ENCODE data around the gene KAZN. TPM values are rescaled to one million over a fixed set of nuclear protein-coding genes. Genes with fewer than 3 reads are reported as not detected.

Gene KAZN
- total RNA-seq, 1 experiment from 2014 or later: 2.4 TPM

GRCh38 chr1:15057834-15058233 lies 459.3 kb downstream of the KAZN start:
- no peak for DNase-seq
- ChIA-PET POLR2A (no interaction called here), CTCF (no interaction called here)
- Mint-ChIP-seq H3K27ac (ENCODE audit: unreplicated experiment) (no peak overlapping the region), H3K36me3 (ENCODE audit: insufficient read depth, unreplicated experiment) (no peaks in the 10 kb centered on the region), H3K4me3 (ENCODE audit: unreplicated experiment) (no peak overlapping the region), H3K4me1 (ENCODE audit: low read depth, unreplicated experiment) (no peaks in the 10 kb centered on the region), H3K9me3 (ENCODE audit: unreplicated experiment) (no peaks in the 10 kb centered on the region), H3K27me3 (ENCODE audit: insufficient read depth, unreplicated experiment) (no peaks in the 10 kb centered on the region)
- intact Hi-C loops (cut with micrococcal nuclease; ENCODE audit: unreplicated experiment): no loop called here
- no peaks in the 10 kb centered on the region for H3K4me1 ChIP-seq
- H3K27me3 ChIP-seq (replicated peaks; ENCODE audit: control insufficient read depth, insufficient read depth, low read length): no peaks in the 10 kb centered on the region
- BruUV-seq (replicated peaks): no TSS peak
- no peak overlapping the region for H3K4me3 ChIP-seq (ENCODE audit: low read depth, low read length)
- no peak for TF ChIP-seq CTCF (IDR thresholded peaks at IDR 0.05; ENCODE audit: insufficient read depth in 1 of 2, low read depth in 1 of 2, low read length in 1 of 2, severe bottlenecking in 1 of 2, unreplicated experiment in 1 of 2)
- no peaks in the 10 kb centered on the region for H3K36me3 ChIP-seq (ENCODE audit: control insufficient read depth, insufficient read depth, low read length)
- no peaks in the 10 kb centered on the region for H3K9me3 ChIP-seq

- ChIA-PET POLR2A (no interaction called here), CTCF (no interaction called here)
- Histone ChIP-seq H3K4me3 (ENCODE audit: low read depth, low read length) (no peak overlapping the region), H3K4me1 (no peaks in the 10 kb centered on the region), H3K27me3 (replicated peaks; ENCODE audit: control insufficient read depth, insufficient read depth, low read length) (no peaks in the 10 kb centered on the region), H3K9me3 (no peaks in the 10 kb centered on the region), H3K36me3 (ENCODE audit: control insufficient read depth, insufficient read depth, low read length) (no peaks in the 10 kb centered on the region)
- no peaks in the 10 kb centered on the region for H3K27me3 Mint-ChIP-seq (ENCODE audit: insufficient read depth, unreplicated experiment)
- no peak overlapping the region for H3K4me3 Mint-ChIP-seq (ENCODE audit: unreplicated experiment)
- no peaks in the 10 kb centered on the region for H3K36me3 Mint-ChIP-seq (ENCODE audit: insufficient read depth, unreplicated experiment)
- BruUV-seq (replicated peaks): no TSS peak
- H3K9me3 Mint-ChIP-seq (ENCODE audit: unreplicated experiment): no peaks in the 10 kb centered on the region
- no peaks in the 10 kb centered on the region for H3K4me1 Mint-ChIP-seq (ENCODE audit: low read depth, unreplicated experiment)
- intact Hi-C loops (cut with micrococcal nuclease; ENCODE audit: unreplicated experiment): no loop called here
- no peak for TF ChIP-seq CTCF (IDR thresholded peaks at IDR 0.05; ENCODE audit: insufficient read depth in 1 of 2, low read depth in 1 of 2, low read length in 1 of 2, severe bottlenecking in 1 of 2, unreplicated experiment in 1 of 2)
- DNase-seq: no peak
- no peak overlapping the region for H3K27ac Mint-ChIP-seq (ENCODE audit: unreplicated experiment)
Observed at GRCh38 chr1:15058261-15058660, 459.8 kb downstream of the KAZN start.

GRCh38 chr1:15060104-15060503 lies 461.6 kb downstream of the KAZN start:
- H3K9me3 Mint-ChIP-seq (ENCODE audit: unreplicated experiment): no peaks in the 10 kb centered on the region

More at GRCh38 chr1:15060104-15060503, 461.6 kb downstream of the KAZN start:
- no peak for DNase-seq
- Mint-ChIP-seq H3K4me3 (ENCODE audit: unreplicated experiment) (no peak overlapping the region), H3K27me3 (ENCODE audit: insufficient read depth, unreplicated experiment) (no peaks in the 10 kb centered on the region), H3K4me1 (ENCODE audit: low read depth, unreplicated experiment) (no peaks in the 10 kb centered on the region), H3K36me3 (ENCODE audit: insufficient read depth, unreplicated experiment) (no peaks in the 10 kb centered on the region), H3K27ac (ENCODE audit: unreplicated experiment) (no peak overlapping the region)
- Histone ChIP-seq H3K36me3 (ENCODE audit: control insufficient read depth, insufficient read depth, low read length) (no peaks in the 10 kb centered on the region), H3K4me1 (no peaks in the 10 kb centered on the region), H3K4me3 (ENCODE audit: low read depth, low read length) (no peak overlapping the region), H3K9me3 (no peaks in the 10 kb centered on the region), H3K27me3 (replicated peaks; ENCODE audit: control insufficient read depth, insufficient read depth, low read length) (no peaks in the 10 kb centered on the region)
- TF ChIP-seq CTCF (IDR thresholded peaks at IDR 0.05; ENCODE audit: insufficient read depth in 1 of 2, low read depth in 1 of 2, low read length in 1 of 2, severe bottlenecking in 1 of 2, unreplicated experiment in 1 of 2): no peak
- ChIA-PET POLR2A (no interaction called here), CTCF (no interaction called here)
- intact Hi-C loops (cut with micrococcal nuclease; ENCODE audit: unreplicated experiment): no loop called here
- no TSS peak for BruUV-seq (replicated peaks)

Data from Caco-2 (cell line).